Activated CD4-positive, CD25-positive, alpha-beta regulatory T cell (primary cell): Measurements from ENCODE around the gene GFRA1.

Experiments
- DNase-seq, 4 experiments: peaks; one replicate each; lab custom pipeline; 2025; lab: John Stamatoyannopoulos, UW

GFRA1 gene

GRCh38 chr10:116027355-116027754 lies 245.7 kb downstream of the GFRA1 start:
- no peak for DNase-seq

- DNase-seq = no peak
Measured at GRCh38 chr10:116026725-116027124, 246.3 kb downstream of the GFRA1 start.

DNA sequence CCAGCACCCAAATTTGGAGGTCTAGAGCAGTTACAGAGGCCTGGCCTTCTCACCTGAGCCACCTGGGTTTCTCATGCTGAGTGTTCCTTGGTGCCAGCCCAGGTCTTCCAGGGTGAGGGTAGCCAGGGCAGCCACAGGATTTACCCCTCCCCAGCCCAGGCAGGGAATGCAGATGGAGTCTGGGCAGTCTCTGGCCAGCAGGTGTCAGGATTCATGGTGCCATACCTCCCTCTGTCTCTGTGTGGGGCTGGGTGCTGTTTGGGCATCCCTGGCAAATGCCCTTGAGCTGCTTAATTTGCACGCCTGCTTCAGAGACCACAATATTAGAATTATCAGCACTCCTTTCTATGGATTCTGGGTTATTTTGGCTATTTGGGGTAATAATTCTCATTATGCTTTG lies 246.7 kb downstream of the GFRA1 start:
- DNase-seq = no peak

DNA sequence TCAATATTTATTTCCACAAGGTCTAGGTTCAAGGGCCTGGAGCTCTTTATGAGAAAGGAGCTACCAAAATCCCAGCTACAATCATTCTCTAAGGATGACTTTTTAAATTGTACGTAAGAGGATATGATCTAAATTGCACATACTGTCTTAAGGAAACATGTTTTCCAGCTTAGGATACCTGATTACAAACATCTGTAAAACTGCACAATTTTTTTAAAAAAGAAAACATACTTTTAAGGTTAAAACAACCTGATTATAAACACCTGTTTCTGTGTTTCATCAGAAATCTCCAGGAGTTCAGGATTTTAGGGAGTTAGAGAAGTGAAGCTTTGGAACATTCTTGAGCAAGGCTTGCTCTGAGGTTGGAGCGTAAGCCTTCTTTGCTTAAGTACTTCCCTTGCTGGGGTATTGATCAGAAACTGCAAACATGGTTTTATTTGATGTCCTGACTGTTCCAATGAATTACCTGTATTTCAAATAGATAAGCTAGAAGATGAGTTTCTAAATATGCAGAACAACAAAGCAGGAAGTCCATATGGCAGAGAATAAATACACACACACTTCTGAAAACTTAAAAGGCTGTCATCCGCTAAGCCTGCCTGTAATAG lies 248.6 kb downstream of the GFRA1 start:
- DNase-seq = no peak

DNA sequence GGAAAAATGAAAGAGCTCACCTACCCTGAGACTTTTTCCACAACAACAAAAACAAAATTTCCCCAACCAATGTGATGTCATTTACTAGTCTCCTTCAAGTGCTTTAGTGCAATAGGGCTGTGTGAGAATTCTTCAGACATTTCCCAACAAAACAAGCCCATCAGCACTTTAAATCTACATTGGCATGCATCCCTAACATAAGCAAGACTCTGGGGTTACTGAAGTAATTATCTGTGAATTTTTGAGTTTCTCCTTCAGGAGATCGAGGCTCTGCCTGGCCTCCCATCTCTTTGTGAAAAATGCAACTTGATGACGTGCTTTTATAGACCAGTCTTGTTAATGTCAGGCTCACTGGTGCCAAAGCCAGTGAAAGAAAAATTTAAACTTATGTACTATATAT lies 255.6 kb downstream of the GFRA1 start:
- no peak for DNase-seq

DNA sequence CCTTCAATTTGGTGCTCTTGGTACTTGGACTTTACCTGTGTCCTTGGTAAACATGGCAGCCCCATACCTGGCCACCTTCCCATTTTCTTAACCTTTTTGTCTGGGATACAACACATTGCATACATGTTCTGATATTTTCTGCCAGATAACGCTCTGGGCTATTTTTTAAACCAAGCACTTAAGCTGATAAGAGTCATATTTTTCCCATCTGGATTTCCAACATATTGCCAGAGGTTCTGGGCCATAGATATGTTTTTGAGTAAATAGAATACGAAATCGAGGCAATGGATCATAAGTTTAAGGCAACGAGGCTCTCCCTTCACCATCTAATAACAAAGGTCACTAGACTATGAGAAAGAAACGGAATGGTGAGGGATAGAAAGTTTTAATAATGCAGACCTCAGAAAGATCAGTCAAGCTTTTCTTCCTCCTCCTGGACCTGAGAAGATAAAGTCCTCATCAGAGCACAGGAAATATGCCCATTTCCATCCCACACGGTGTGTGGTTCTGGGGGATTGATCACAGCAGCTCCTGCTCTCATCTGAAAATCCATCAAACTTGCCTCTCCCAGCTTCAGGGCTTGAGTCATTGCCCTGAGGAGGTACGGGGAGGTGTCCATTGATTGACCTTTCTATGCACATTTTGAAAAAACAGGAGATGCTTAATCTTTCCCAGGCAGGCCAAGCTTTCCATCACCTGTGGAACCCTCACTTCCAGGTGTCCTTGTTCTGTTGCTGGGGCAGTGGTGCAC lies 257.2 kb downstream of the GFRA1 start:
- no peak for DNase-seq

DNA sequence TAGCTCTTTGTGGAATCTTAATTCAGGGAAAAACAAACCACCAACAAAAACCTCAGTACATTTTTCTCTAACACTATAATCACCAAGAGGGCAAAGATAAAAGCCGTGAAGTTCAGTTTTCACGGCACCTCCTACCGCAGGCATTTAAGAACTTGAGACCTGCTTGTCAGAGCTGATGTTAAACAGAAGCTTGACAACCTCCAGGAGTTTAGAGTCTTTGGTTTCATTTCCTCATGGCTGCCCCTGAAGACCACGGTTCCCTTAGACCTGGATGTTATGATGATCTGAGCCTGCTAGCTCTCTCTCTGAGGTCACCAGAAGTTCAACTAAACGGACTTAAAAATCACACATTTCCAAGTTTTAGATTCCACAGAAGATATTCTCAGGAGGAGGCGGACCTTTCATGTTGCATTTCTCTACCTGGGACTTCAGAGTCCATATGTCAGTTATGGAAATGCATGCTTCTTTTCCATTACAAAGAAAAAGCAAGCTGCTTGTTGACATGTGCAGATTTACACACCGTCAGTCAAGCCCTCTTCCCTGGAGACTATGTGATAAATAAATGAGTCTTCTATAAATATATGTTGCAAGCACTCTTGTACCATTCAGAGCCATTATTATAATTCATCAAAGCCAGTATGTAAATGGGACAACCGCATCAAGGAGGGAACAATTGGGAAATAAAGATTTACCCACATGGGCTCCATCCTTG lies 258.0 kb downstream of the GFRA1 start:
- DNase-seq = no peak

DNA sequence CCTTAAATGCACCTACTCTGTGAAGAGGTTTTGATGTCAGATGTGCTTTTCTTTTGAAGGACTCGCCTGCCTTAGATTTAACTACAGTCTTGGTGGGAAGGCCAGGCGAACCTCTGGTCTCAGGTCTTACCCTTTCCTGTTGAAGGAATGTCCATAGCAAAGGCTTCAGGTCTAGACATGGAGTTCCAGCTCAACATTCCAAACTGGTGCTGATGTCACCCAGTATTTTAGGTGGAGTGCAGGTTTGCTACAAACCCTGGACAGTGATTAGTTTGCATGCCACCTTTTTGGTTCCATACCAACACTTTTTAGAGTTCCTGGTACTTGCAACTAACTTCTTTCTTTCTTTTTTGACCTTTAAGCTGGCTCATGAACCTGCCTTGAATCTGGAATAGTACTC lies 258.7 kb downstream of the GFRA1 start:
- DNase-seq = no peak

DNA sequence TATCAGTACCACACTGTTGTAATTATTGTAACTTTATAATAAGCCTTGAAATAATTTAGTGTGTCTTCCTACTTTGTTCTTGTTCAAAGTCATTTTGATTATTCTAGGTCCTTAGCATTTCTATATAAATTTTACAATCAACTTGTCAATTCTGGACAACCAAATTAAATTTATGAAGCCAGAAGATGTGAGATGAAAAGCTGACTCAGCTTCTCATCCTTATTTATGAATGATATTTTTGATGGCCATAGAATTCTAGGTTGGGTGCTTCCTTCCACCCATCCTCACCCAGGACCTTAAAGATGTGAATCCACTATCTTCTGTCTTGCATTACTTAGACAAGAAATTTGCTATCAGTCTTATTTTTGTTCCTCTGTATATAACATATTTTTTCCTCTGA lies 261.1 kb downstream of the GFRA1 start:
- no peak for DNase-seq

DNA sequence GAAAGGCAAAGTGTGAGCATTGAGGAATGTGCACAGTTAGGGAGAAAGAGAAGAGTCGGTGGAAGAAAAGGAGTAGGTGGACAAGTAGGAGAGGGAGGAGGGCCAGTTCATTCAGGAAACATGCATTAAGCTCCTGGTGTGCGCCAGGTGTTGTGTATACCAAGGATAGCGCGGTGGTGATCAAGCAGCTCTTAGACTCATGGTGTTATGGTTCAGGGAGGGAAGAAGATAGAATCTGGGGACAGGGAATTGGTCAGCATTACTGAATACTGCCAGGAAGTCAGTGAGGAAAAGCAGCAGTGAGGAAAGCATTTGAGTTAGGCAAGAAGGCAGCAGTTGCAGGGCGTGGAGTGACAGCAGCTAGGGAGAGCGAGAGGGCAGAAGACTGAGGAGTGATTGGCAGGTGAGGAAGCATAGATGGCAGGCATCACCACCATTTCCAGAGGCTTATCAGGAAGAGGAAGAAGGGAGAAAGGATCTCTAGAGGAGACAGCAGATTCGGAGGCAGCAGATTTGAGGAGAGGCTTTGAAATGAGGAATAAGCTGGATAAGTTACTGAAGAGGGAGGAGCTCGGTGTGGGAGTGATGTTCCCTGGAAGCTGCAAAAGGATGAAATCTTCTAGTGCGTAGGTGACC lies 265.6 kb downstream of the GFRA1 start:
- no peak for DNase-seq
